GM12878 (cell line): ENCODE data around the gene HEXB. TPM values are rescaled to one million over a fixed set of nuclear protein-coding genes. Genes with fewer than 3 reads are reported as not detected.
A peak's percentile ranks its signal among the peaks of the same experiment; 100 is the strongest.

ENCODE experiments used
- CBFB ChIP-seq: IDR thresholded peaks from 2 replicates; pipeline ENCODE4 v1.6.1; 2016; ENCODE audit warnings: antibody characterized with exemption, low read depth
- DPF2 ChIP-seq: fragments of 450-650 bp; IDR thresholded peaks from 2 replicates; pipeline ENCODE4 v1.6.1; 2017; ENCODE audit warnings: mild to moderate bottlenecking
- ETV6 ChIP-seq, 2 experiments: fragments of 450-650 bp in 1 of 2; IDR thresholded peaks in 1 of 2; conservative IDR thresholded peaks in 1 of 2; 2 replicates each; pipeline ENCODE4 v1.6.1; 2014; ENCODE audit warnings: antibody characterized with exemption in 1 of 2, borderline replicate concordance in 1 of 2, low read depth in 1 of 2, mild to moderate bottlenecking in 1 of 2, moderate library complexity in 1 of 2
- EZH2 ChIP-seq: IDR thresholded peaks from 2 replicates; pipeline ENCODE4 v1.6.1; 2012; ENCODE audit warnings: low read depth, mild to moderate bottlenecking, control low read depth, inconsistent platforms, low read length, borderline replicate concordance; ENCODE audit not compliant: control insufficient read depth
- HCFC1 ChIP-seq: fragments of 150-350 bp; IDR thresholded peaks from 2 replicates; pipeline ENCODE4 v1.6.1; 2014; ENCODE audit warnings: low read length
- HDAC6 ChIP-seq: fragments of 200-600 bp; sonication (generic); IDR thresholded peaks from one replicate; pipeline ENCODE4 v1.8.0; 2017; ENCODE audit warnings: antibody characterized with exemption; ENCODE audit not compliant: unreplicated experiment
- IKZF1 ChIP-seq: fragments of 450-650 bp; conservative IDR thresholded peaks from 2 replicates; pipeline ENCODE4 v1.6.1; 2017; ENCODE audit warnings: antibody characterized with exemption, mild to moderate bottlenecking
- IRF5 ChIP-seq: fragments of 450-650 bp; IDR thresholded peaks from 2 replicates; pipeline ENCODE4 v1.6.1; 2017; ENCODE audit warnings: borderline replicate concordance
- MEF2B ChIP-seq: fragments of 450-650 bp; IDR thresholded peaks from 2 replicates; pipeline ENCODE4 v1.6.1; 2018; ENCODE audit warnings: mild to moderate bottlenecking, moderate library complexity; ENCODE audit not compliant: partially characterized antibody, poor library complexity, severe bottlenecking
- MYB ChIP-seq: fragments of 150-350 bp; IDR thresholded peaks from 2 replicates; pipeline ENCODE4 v1.6.1; 2014; ENCODE audit warnings: mild to moderate bottlenecking, low read depth, low read length, borderline replicate concordance
- MYC ChIP-seq: IDR thresholded peaks from 2 replicates; pipeline ENCODE4 v1.6.1; 2011; ENCODE audit warnings: mild to moderate bottlenecking, low read length, moderate library complexity, inconsistent platforms; ENCODE audit not compliant: insufficient read depth, insufficient replicate concordance, insufficient read length, severe bottlenecking
- NRF1 ChIP-seq: conservative IDR thresholded peaks from 2 replicates; pipeline ENCODE4 v1.6.1; 2011; ENCODE audit warnings: mild to moderate bottlenecking, low read depth, low read length, improper control_type of control experiment
- POLR2AphosphoS2 ChIP-seq: IDR thresholded peaks from 2 replicates; pipeline ENCODE4 v1.6.1; 2011; ENCODE audit warnings: low read depth, mild to moderate bottlenecking, low read length, improper control_type of control experiment, moderate library complexity
- RB1 ChIP-seq: fragments of 450-650 bp; formaldehyde crosslinking; IDR thresholded peaks from 2 replicates; pipeline ENCODE4 v1.6.1; 2017; ENCODE audit warnings: mild to moderate bottlenecking, borderline replicate concordance
- REST ChIP-seq: IDR thresholded peaks from 2 replicates; pipeline ENCODE4 v1.6.1; 2012; ENCODE audit warnings: mild to moderate bottlenecking, low read depth, low read length
- RFX5 ChIP-seq: IDR thresholded peaks from 2 replicates; pipeline ENCODE4 v1.6.1; 2011; ENCODE audit warnings: low read depth, low read length, improper control_type of control experiment
- SKIL ChIP-seq: fragments of 450-650 bp; IDR thresholded peaks from 2 replicates; pipeline ENCODE4 v1.6.1; 2017; ENCODE audit warnings: mild to moderate bottlenecking, low read depth, inconsistent platforms; ENCODE audit not compliant: poor library complexity, severe bottlenecking
- SMC3 ChIP-seq: IDR thresholded peaks from 2 replicates; pipeline ENCODE4 v1.6.1; 2011; ENCODE audit warnings: low read length, improper control_type of control experiment, borderline replicate concordance
- SRF ChIP-seq, 2 experiments: IDR thresholded peaks; 2 replicates each; pipeline ENCODE4 v1.6.1; 2011; ENCODE audit warnings: low read depth in 2 of 2, low read length in 2 of 2, mild to moderate bottlenecking in 1 of 2, moderate library complexity in 1 of 2
- TAF1 ChIP-seq: IDR thresholded peaks from 2 replicates; pipeline ENCODE4 v1.6.1; 2011; ENCODE audit warnings: mild to moderate bottlenecking, low read depth, low read length, borderline replicate concordance
- TARDBP ChIP-seq: IDR thresholded peaks from 2 replicates; pipeline ENCODE4 v1.6.1; 2016; ENCODE audit warnings: borderline replicate concordance
- TCF3 ChIP-seq: IDR thresholded peaks from 2 replicates; pipeline ENCODE4 v1.6.1; 2012; ENCODE audit warnings: low read depth, mild to moderate bottlenecking, low read length, borderline replicate concordance; ENCODE audit not compliant: insufficient read depth
- ZNF622 ChIP-seq: fragments of 450-650 bp; IDR thresholded peaks from 2 replicates; pipeline ENCODE4 v1.6.1; 2017; ENCODE audit warnings: mild to moderate bottlenecking, inconsistent platforms
- polyA plus RNA-seq, 11 experiments: library from polyadenylated mRNA; depleted of rRNA in 4 of 11; unstranded in 6 of 11; stranded (reverse) in 5 of 11; fragments of >200 nt; fragmentation: Nextera tagmentation in 4 of 11; fragmentation: Illumina TruSeq in 1 of 11; extraction: Ambion mirVana in 4 of 11; extraction: Trizol in 1 of 11; gene quantifications; 1 replicate in 1 of 11; 2 replicates in 10 of 11; pipeline versions ENCODE4 v1.2.1 to v1.2.3, GENCODE V29; 2011 to 2016; ENCODE audit warnings: inconsistent platforms in 2 of 11, missing spikeins in 2 of 11, low read depth in 1 of 11
- total RNA-seq, 4 experiments: library from RNA; depleted of rRNA in 3 of 4; stranded (reverse); fragments of >200 nt in 3 of 4; fragmentation: Illumina TruSeq in 1 of 4; extraction: Trizol in 1 of 4; gene quantifications; 2 replicates each; pipeline versions ENCODE4 v1.2.1 to v1.2.3, GENCODE V29; 2013 to 2021

The HEXB gene
- total and polyA plus RNA-seq, 10 of the 15 experiments (the other 5 are each of a cell fraction or from before 2014, with no cell fraction given): 13.5 to 76.0 (median 42.6) TPM

DNA sequence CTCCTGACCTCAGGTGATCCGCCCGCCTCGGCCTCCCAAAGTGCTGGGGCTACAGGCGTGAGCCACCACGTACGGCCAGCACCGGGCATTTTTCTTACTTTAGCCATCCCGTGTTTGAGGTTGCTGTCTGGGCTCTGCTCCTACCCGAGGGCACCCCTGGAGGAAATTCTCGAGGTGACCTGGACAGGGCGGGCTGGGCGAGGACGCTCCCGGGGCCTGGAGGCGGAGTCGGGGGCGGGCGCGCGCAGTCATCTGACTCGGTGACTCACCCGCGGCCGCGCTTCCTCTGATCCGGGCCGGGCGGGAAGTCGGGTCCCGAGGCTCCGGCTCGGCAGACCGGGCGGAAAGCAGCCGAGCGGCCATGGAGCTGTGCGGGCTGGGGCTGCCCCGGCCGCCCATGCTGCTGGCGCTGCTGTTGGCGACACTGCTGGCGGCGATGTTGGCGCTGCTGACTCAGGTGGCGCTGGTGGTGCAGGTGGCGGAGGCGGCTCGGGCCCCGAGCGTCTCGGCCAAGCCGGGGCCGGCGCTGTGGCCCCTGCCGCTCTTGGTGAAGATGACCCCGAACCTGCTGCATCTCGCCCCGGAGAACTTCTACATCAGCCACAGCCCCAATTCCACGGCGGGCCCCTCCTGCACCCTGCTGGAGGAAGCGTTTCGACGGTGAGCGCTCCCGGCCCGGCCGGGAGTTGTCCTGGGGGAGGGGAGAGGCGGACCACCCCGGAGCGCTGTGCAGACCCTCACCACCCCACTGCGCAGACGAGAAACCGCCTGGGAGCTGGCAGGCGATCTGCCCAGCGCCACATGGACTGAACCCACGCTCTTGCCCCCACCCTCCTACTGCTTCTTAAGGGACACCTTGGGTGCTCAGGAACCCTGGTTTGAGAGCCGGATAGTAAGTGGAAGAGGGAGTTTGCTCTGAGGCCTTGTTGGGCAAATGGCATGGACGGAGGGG, at the start of gene HEXB (continued):
- no peak for TF ChIP-seq ETV6 (conservative IDR thresholded peaks at IDR 0.05 in 1 of 2, IDR thresholded peaks at IDR 0.05 in 1 of 2; ENCODE audit: borderline replicate concordance in 1 of 2, low read depth in 1 of 2)
- TF ChIP-seq ZNF622: no peak
- TF ChIP-seq REST: no peak
- no peak for TF ChIP-seq MYC
- TF ChIP-seq HDAC6: no peak
- no peak for TF ChIP-seq TARDBP
- no peak for TF ChIP-seq HCFC1
- TF ChIP-seq SRF (IDR thresholded peaks at IDR 0.05; ENCODE audit: low read depth in 2 of 2, low read length in 2 of 2): no peak
- peak; percentile 78 for TF ChIP-seq IKZF1
- no peak for TF ChIP-seq SMC3
- no peak for TF ChIP-seq NRF1
- TF ChIP-seq MYB: no peak
- no peak for TF ChIP-seq MEF2B
- peak; percentile 85 for TF ChIP-seq DPF2
- TF ChIP-seq SKIL: no peak
- TF ChIP-seq IRF5: no peak
- no peak for TF ChIP-seq TCF3
- peak; percentile 38; the same call in 1 of the 2 replicates for TF ChIP-seq TAF1
- TF ChIP-seq EZH2: no peak
- no peak; the same call in 1 of the 2 replicates for TF ChIP-seq RB1
- TF ChIP-seq RFX5: no peak
- no peak for TF ChIP-seq POLR2AphosphoS2
- no peak for TF ChIP-seq CBFB
